Sigmoid colon (tissue), 4 donors: ENCODE measurements around the gene ATIC.

Experiments used
- CTCF ChIP-seq, 4 experiments: fragments of 450-650 bp in 3 of 4; fragments of 200-600 bp in 1 of 4; IDR thresholded peaks; one replicate each; pipeline ENCODE4 v1.5.1; 2016 to 2019; ENCODE audit warnings: antibody characterized with exemption in 4 of 4, mild to moderate bottlenecking in 3 of 4, moderate library complexity in 2 of 4
- EP300 ChIP-seq, 4 donors: sonication (generic); formaldehyde crosslinking; IDR thresholded peaks; one replicate each; pipeline ENCODE4 v1.6.1; 2017; ENCODE audit warnings: antibody characterized with exemption in 4 of 4
- POLR2AphosphoS5 ChIP-seq, 4 donors: sonication (generic); formaldehyde crosslinking; IDR thresholded peaks; one replicate each; pipeline ENCODE4 v1.6.1; 2017; ENCODE audit warnings: antibody characterized with exemption in 4 of 4

GRCh38 chr2:215262741-215263362, 49.0 kb upstream of the ATIC start:
- TF ChIP-seq CTCF (IDR thresholded peaks at IDR 0.05): no peak
- TF ChIP-seq POLR2AphosphoS5 (IDR thresholded peaks at IDR 0.05): no peak
- no peak for TF ChIP-seq EP300 (IDR thresholded peaks at IDR 0.05)
